ENCODE results near the gene MIEF2.

GRCh38 chr17:18263885-18264682 lies 3.6 kb downstream of the MIEF2 start:
- no peak for TF ChIP-seq CTCF (IDR thresholded peaks at IDR 0.05; ENCODE audit: insufficient read depth, low read length)
- no peak for TF ChIP-seq REST (IDR thresholded peaks at IDR 0.05; ENCODE audit: insufficient replicate concordance, low read depth)

Data from HL-60 (cell line).